ENCODE results near the gene IGF1R.

IGF1R gene

DNA sequence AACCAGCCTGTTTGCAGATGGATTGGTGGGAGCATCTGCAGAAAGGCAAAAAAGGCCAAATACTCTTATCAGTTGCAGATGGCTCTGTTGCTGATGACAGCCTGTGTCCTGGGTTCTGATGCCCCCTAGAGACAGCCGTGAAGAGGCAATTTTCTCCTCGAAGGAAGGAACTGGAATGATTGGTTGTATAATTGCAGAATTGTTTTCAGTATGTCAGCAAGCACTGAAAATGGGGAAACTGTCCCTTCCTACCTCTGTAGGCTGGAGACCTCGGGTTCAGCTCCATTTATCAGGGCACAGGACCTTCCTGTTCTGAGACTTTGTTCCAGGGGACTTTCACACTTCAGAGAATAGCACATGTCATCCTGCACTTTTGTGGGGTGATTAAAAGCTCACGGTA, 256.2 kb downstream of the IGF1R start:
- DNase-seq: peak in 36 of 56 donors; percentile 4 to 65 (median 31)

DNA sequence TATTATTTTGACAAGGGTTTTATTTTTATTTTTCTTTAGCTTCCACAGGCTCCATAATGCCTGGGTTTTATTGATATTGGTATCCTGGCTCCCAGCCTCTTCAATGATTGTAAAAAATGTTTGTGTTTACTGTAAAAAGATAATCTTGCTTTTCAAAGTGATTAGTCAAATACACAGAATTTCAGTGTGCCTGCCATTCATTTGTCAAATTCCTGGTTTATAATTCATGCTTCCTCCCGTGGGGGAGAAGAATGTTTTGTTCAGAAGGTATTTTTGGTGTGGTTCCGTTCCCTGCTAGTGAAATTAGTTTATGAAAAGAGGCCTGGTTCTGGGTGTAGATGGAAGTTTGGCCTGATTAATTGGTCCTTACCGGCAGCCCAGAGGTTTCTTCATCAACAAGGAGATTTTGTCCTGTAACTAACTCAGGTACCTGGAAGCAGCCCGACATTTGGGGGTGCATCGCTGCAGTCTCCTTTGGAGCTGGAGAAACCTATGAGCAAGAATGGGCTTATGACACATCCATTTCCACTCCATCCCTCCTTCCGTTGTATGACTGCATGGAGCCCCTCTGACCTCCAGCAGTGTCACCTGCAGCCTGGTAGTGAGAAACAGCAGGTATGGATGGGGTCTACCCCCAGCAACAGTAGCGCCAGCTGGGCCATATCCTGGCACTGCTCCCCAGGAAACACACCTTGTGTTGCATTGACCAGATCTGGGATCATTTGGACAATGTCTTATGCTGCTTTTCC, 257.8 kb downstream of the IGF1R start:
- no peak for DNase-seq

DNA sequence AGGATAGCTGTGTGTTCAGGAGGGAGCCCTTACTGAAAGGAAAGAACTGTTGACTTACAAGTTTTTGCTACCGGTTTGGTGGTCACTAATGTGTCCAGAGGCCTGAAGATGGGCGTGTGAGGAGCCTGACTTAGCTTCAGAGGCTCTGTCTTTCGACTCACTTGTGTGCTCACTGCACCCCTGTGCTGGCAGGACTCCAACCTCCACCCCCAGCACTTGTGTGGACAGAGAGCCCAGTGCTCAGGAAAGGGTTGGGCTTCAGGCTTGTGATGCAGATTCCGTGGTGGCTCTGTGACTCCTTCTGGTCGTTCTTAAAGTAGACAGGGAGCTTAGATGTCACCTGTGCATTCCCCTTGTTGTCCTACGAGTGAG, 258.4 kb downstream of the IGF1R start:
- DNase-seq: no peak

DNA sequence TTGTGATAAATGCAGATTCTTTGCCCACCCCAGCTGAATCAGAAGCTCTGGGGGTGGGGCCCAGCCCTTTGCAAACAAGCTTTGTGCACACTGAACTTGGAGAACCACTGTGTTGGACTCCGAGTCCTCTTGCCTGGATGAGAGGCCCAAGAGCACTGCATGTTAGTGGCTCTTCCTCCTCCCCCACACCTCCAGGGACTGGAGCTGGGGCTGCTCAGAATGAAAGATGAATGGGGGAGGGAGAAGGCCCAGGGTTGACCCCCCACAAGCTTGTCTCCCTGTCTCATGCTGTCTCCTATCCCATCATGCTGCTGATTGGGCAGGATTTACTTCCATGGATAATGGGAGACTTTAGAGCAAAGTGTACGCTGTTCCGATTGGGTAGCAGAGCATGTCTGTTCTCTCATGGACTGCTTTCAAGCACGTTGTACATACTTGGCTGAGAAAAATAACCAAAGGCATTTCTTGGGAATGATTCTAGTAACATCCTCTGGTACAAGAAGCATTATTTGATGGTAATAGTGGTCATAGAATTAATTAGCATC, 259.7 kb downstream of the IGF1R start:
- DNase-seq: no peak

DNA sequence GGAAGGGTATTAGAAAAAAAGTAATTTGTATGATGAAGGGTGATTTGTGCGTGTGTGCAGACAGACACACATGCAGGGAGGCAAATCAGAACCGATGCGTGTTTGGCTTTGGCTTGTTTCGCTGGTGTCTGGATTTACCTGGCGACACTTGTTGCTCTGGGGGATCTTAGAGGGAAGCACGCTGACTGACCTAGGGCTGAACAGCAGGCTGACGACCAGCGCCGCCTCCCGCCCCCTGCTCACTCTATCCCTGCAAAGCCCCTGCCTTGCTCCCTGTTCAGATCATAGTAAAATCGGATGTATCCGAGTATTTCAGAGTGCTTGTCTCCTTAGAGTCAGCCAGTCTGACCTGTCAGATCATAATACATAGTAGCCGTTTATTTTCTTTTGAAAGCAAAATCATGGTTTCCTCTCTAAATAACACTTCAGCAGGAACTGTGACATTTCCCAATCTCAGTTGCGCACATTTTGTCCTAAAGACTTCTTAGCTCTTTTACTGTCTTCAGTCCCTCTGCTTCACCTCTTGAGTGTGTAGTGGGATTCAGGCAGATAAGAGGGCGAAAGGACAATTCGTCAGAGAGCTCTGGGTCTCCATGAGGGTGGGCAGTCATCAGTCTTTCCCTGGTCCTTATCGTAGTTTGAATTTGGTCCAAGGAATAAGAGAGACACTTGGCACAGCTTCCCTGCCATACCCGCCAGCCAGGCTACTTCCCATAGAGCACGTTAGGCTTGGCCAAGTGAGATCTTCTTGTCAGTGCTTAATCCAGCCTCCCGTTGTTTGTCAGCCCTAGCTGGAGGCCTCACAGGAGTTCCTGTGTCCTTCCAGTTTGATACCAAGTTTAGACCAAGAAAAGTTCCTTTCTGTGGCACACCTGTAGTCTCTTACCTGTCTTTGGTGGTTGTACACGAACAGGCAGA, 261.9 kb downstream of the IGF1R start:
- DNase-seq: no peak

DNA sequence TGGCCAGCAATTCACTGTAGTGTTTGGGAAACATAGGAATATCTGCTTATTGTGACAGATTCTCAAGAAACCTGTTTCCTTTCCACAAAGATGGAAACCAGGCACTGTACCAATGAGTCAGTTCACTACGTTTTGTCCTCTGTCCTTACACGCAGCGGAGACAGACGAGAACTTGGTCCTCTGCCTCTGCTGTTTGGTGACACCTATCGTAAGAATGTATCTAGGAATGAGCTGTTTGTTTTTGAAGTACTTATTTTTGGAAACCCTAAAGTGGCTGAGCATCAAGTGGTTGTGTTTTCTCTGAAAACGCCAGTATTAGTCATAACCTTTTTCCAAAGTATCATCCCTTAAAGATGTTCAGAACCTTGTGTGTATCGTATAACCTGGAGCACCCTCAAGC, 266.3 kb downstream of the IGF1R start:
- DNase-seq: no peak

DNA sequence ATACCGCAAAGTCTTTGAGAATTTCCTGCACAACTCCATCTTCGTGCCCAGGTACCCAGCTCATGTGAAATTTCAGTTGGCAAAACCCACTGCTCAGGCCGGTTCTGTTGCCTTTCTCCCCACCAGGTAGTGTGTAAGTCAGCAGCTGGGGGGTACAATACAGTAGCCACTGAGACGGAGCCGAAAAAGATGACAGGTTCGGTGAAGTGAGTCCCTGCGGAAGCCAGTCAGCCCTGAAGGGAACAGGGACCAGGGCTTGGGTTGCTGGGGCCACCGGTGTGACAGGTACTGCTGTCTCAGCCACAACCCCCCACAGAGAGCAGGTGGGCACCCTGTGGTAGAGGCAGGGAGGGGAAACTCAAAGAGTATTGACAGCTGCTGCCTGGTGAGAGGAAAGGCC, 268.5 kb downstream of the IGF1R start:
- no peak for DNase-seq

DNA sequence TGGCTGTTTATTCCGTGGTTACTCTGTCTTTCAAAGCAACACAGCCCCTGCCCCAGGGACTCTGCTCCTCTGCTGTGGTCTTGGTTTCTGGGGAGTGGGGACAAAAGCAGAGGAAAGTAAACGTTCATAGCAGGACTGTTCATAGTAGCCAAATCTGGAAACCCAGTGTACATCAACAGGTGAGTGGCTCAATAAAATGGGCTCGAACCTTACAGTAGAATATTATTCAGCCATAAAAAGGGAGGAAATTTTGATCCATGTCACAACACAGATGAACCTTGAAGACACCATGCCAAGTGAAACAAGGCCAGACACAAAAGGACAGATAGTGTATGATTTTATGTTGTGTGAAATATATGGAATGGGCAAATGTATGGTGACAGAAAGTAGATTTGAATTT, 269.1 kb downstream of the IGF1R start:
- no peak for DNase-seq

DNA sequence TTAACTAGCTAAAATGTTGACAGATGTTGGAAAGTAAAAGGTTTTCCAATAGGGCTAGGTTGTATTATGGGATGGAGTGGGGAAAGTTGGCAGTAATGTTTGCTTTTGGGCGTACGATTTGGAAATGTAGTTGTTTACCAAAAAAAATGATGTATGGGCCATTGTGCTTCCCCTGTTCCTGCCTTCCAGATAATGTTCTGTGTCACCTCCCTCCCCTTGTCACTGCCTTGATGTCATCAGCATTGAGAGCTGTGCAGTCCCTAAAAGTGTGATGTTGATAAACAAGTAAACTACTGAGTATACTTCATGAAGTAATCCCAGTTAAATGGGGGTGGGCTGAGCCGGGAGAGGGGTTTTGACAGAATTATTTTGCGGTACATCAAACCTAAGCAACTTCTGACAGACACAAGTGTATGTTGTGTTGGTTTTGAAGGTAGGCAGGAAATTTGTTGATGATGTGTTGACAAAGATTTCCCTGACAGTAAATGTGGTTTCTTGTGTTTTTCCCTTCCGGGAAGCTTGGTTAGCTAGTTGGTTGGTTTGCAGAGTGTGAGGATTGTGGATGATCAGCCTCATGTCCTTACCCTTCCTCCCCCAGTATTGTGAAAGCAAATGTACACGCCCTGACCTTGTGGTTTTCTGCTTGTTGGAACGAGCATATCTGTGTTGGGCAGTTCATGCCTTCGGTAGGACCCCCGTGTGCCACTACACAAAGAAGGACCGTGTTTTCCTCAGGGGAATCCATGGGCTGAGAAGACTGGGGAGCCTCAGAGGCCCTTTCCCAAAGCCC, 271.9 kb downstream of the IGF1R start:
- peak in 1 of 56 donors; percentile 35 for DNase-seq

DNA sequence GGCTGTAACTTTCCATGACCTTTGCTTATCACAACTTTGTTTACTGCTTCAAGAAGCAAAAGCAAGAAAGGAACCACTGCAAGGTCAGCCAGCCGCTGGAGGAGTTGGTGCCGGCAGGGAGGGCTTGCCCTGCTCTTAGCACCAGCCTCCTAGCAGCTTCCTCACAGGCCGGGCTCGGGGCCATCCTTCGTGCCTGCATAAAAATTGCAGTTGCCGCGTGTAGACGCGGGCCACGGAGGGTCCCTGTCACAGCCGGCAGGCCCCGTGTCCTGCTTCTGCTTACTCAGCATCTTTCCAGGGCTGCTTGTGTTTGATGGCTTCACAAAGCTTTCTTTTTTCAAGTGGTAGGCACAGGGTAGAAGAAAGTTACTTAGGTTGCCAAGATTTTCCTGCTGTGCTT, 274.8 kb downstream of the IGF1R start:
- DNase-seq: peak in 31 of 56 donors; percentile 7 to 68 (median 30)

DNA sequence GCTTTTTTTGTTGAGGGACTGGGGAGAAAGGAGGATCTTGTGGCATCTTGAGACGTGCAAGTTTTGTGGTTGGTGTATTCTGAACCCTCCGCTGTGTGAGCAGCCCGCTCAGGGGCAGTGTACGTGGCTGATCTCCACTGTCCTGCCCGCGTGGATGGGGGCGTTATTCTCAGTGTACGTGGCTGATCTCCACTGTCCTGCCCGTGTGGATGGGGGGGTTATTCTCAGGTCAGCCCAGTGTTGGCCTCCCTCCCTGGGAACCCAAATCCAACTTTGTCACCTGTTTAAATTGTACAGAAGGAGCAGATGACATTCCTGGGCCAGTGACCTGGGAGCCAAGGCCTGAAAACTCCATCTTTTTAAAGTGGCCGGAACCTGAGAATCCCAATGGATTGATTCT, 275.2 kb downstream of the IGF1R start:
- DNase-seq: no peak

DNA sequence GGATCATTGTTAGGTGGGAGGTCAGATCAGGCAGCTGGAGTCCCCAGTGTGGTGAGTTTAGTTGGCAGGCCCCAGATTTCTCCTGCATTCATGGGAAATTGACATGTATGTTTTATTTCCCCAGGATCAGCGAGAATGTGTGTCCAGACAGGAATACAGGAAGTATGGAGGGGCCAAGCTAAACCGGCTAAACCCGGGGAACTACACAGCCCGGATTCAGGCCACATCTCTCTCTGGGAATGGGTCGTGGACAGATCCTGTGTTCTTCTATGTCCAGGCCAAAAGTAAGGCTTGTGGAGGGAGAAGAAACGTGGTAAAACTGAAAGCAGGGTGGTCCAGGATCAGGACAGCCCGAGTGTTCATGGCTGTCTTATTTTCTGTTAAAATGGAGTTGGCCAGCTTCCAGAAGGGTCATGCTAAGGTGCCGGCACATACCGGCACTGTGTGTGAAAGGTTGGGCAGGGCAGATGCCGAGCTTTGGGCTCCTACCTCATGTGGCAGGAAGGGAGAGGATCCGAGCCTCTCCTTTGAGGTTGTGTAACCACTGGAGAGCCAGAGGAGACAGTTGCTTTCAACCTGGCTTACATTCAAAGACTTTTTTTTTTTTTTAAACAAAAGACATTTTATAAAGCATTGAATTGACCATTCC, 276.2 kb downstream of the IGF1R start:
- DNase-seq: no peak

DNA sequence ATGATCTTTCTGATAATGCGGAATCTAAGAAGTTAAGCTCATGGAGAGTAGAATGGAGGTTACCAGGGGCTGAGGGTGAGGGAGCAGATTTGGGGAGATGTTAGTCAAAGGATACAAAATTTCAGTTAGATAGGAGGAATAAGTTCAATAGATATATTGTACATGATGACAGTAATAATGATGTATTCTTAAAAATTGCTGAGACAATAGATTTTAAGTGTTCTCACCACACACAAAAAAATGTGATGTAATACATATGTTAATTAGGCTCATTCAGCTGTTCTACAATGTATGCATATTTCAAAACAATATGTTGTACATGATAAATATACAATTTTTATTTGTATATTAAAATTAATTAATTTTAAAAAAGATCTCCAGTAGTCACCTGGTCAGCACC, 277.9 kb downstream of the IGF1R start:
- no peak for DNase-seq

DNA sequence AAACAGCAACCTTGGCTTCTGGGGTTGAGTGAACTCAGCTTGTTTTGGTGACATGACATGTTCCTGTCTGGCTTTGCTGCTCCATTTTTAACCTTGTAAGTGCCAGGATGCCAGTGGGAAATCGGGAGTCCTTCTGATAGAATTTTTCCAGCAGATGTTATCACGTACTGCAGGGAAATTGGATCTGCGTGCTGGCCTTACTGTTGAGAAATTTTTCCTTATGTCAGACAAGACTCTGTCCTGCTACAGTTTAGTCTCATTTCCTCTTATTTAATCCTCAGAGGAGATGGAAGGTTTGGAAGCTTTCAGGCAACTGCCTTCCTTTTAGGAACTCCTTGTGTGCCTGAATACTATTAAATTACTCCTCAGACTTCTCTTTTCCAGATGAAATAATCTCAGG, 278.7 kb downstream of the IGF1R start:
- no peak for DNase-seq

DNA sequence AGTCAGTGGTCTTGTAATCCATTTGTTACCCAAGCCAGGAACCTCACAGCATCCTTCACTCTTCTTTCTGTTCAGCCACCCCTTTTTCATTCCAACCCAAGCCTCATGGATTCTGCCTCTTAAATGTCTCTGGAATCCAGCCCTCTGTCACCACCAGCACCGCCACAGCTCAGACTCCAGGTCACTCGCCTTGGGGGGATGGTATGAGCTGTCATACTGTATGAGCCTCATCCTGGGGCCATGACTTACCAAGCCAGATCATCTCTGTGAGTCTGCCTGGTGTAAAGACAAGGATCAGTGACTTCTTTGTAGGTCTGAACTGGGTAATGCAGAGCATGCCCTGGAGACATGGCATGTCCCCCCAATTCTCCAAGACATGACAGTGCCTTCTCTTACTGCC, 279.7 kb downstream of the IGF1R start:
- no peak for DNase-seq

DNA sequence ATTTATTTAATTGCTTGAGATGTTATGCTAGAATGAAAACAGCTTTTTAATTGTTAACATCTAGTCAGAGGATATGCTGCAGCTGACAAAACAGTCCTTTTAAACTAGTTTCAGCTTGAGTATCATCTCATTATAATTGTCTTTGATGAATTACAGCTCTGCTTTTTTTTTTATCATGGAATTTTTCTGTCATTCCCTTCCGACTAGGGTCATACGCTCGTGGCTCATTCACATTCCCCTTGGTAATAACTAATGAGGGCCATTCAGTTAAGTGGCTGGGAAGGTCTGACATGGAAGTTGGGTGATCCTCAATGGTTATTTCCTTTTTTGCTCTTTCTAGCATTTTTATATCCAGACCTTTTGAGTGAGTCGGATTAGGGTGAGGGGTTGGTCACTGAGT, 282.2 kb downstream of the IGF1R start:
- DNase-seq: no peak

DNA sequence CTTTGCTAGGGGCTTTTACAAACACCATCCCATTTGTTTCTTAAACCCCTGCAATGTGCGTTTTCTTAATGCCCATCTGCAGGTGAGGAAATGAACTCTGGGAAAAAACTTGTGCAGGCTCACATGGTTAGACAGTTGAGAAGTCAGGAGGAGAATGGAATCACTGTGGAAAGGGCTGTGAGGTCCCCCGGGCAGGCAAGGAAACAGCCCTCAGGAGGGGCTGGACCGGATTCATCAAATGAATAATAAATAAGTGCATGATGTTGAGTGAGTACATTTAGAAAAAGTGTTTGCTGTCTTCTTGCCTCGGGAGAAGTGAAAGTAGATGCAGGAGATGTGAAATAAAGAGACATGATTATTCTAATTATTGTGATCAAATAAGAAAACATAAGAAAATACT, 282.7 kb downstream of the IGF1R start:
- DNase-seq: no peak

DNA sequence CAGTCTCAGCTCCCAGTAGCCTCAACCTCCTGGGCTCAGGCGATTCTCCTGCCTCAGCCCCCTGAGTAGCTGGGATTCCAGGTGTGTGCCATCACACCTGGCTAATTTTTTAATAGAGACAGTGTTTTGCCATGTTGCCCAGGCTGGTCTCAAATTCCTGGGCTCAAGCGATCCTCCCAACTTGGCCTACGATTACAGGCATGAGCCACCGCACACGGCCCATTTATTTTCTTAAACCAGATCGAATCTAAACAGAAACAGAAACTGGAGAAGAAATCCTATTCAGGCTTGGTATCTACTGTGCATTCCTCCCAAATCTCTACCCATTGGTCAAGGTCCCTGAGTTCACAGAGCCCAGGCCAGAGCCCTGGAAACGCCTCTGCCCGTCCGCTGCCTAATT, 285.1 kb downstream of the IGF1R start:
- DNase-seq: no peak

DNA sequence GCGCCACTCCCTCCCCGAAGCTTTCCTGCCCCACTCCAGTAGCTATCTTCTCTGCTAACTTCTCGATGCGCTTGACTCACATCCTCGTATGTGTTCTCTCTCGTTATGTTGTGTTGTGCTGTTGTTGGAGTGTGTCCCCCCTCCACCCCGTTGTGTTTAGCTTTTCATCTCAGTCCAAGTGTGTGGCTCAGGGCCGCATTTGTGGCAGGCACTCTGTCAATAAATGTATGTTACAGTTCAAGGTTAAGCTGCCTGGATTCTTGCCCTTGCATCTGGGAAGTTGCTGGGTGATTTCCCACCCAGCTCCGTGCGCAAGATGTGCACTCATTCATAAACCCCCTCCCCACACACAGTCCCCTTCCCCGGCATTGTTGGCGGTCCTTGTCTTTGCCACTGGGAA, 287.4 kb downstream of the IGF1R start:
- DNase-seq: no peak

DNA sequence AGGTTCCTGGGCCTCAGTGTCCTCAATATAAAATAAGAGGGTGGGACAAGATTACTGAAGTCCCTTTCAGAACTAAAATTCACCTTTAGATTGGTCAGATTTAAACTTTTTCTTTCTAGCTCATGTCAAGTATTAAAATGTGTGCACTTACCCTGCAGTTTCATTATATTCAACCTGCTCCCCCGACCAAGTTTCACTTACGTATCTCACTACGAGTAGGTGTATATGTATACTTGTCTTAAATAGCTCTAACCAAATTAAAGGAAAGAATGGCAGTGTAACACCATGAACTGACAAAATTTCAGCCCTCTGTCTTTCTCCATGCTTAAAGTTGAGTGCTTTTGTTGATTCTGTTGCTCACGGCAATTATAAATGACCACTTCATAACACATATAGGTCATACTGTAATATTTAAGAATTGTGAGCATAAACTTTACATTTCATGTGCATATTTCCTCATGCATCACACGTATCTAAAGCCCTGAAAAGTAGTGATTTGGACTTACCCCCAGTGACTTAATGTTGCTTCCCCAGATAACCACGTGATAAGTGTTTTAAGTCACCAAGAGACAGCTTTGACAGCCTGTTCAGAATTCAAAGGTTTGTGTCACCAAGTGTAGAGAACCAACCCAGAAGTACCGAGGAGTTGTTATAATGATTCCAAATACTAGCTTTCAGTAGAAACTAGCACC, 289.2 kb downstream of the IGF1R start:
- DNase-seq: no peak

DNA sequence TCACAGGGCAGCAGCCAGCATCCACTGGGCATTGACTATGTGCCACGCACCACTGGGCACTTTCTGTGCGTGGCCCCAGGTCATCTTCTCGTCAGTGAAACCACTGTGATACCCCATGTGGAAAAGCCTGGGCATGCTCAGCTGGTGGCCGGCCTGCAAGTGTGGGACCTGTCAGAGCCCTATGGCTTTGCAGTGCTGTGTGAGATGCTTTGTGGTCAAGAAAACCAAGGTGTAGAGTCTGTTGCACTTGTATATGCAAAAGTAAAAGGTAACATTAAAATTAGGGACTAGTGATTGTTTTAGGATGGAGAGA, 289.7 kb downstream of the IGF1R start:
- no peak for DNase-seq

Data from nucleus accumbens (tissue), 56 donors.